ENCODE data around the gene RAB3A. TPM values are rescaled to one million over a fixed set of nuclear protein-coding genes. Genes with fewer than 3 reads are reported as not detected.

Gene RAB3A
- total and polyA plus RNA-seq, 9 of the 15 experiments (the other 6 are each of a cell fraction or from before 2014, with no cell fraction given) = 0.17 to 5.1 (median 0.90) TPM; not detected in 1

DNA sequence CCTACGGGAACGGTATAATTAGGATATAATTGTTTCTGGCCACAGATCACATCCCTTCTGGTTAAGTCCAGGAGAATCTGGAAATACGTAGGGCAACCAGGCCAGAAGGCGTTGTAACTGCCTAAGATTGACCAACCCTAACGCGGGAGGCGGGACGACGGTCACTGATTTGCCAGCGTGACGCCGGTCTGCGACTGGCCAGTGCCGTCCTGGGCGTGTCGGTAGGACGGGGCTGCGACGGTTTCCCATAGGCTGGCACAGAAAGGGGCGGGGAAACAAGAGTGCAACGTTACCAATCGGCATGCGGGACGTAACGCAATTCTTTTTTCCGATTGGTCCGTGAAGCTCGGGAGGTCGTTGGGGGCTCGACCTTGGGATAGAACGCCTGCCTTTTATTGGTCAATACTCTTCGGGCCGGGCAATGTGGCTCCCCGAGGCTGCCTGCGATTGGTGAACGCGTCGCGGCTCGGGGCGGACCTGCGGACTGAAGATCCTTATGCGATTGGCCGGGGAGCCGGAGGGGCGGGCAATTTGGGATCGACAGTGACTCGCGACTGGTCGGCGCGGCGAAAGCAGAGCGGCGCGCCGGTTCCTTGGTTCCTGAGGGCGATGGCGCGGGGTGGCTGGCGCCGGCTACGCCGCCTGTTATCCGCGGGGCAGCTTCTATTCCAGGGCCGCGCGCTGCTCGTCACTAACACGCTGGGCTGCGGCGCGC, 11.0 kb downstream of the RAB3A start, which contains the start of gene MPV17L2 (continued):
- TF ChIP-seq, protein P1, sequence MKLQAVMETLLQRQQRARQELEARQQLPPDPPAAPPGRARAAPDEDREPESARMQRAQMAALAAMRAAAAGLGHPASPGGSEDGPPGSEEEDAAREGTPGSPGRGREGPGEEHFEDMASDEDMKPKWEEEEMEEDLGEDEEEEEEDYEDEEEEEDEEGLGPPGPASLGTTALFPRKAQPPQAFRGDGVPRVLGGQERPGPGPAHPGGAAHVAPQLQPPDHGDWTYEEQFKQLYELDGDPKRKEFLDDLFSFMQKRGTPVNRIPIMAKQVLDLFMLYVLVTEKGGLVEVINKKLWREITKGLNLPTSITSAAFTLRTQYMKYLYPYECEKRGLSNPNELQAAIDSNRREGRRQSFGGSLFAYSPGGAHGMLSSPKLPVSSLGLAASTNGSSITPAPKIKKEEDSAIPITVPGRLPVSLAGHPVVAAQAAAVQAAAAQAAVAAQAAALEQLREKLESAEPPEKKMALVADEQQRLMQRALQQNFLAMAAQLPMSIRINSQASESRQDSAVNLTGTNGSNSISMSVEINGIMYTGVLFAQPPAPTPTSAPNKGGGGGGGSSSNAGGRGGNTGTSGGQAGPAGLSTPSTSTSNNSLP (IDR thresholded peaks at IDR 0.05; ENCODE audit: borderline replicate concordance, low read depth, low read length) = peak; percentile 42; the same call in 1 of the 2 replicates
- TF ChIP-seq ZBTB1 (CRISPR knock-in tag; IDR thresholded peaks at IDR 0.05; ENCODE audit: borderline replicate concordance, low read depth) (no peak), ZNF695 (CRISPR knock-in tag; IDR thresholded peaks at IDR 0.05) (no peak), BRCA1 (IDR thresholded peaks at IDR 0.05) (no peak), BRCA1 (CRISPR knock-in tag; IDR thresholded peaks at IDR 0.05) (no peak), CHD2 (IDR thresholded peaks at IDR 0.05; ENCODE audit: low read depth, low read length) (peak; percentile 93), ZNF436 (CRISPR knock-in tag; IDR thresholded peaks at IDR 0.05) (no peak), ZSCAN32 (CRISPR knock-in tag; IDR thresholded peaks at IDR 0.05) (no peak), CBFA2T2 (conservative IDR thresholded peaks at IDR 0.05) (no peak), EWSR1 (IDR thresholded peaks at IDR 0.05; ENCODE audit: borderline replicate concordance, low read depth, partially characterized antibody) (no peak), ZFP1 (CRISPR knock-in tag; IDR thresholded peaks at IDR 0.05) (no peak)
- TF ChIP-seq, protein P2, sequence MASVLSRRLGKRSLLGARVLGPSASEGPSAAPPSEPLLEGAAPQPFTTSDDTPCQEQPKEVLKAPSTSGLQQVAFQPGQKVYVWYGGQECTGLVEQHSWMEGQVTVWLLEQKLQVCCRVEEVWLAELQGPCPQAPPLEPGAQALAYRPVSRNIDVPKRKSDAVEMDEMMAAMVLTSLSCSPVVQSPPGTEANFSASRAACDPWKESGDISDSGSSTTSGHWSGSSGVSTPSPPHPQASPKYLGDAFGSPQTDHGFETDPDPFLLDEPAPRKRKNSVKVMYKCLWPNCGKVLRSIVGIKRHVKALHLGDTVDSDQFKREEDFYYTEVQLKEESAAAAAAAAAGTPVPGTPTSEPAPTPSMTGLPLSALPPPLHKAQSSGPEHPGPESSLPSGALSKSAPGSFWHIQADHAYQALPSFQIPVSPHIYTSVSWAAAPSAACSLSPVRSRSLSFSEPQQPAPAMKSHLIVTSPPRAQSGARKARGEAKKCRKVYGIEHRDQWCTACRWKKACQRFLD (CRISPR knock-in tag; IDR thresholded peaks at IDR 0.05) = peak; percentile 98
- TF ChIP-seq, protein P3, sequence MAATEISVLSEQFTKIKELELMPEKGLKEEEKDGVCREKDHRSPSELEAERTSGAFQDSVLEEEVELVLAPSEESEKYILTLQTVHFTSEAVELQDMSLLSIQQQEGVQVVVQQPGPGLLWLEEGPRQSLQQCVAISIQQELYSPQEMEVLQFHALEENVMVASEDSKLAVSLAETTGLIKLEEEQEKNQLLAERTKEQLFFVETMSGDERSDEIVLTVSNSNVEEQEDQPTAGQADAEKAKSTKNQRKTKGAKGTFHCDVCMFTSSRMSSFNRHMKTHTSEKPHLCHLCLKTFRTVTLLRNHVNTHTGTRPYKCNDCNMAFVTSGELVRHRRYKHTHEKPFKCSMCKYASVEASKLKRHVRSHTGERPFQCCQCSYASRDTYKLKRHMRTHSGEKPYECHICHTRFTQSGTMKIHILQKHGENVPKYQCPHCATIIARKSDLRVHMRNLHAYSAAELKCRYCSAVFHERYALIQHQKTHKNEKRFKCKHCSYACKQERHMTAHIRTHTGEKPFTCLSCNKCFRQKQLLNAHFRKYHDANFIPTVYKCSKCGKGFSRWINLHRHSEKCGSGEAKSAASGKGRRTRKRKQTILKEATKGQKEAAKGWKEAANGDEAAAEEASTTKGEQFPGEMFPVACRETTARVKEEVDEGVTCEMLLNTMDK (IDR thresholded peaks at IDR 0.05; ENCODE audit: borderline replicate concordance, insufficient read depth, low read depth, low read length, poor library complexity, severe bottlenecking) = no peak
- TF ChIP-seq, protein P4, sequence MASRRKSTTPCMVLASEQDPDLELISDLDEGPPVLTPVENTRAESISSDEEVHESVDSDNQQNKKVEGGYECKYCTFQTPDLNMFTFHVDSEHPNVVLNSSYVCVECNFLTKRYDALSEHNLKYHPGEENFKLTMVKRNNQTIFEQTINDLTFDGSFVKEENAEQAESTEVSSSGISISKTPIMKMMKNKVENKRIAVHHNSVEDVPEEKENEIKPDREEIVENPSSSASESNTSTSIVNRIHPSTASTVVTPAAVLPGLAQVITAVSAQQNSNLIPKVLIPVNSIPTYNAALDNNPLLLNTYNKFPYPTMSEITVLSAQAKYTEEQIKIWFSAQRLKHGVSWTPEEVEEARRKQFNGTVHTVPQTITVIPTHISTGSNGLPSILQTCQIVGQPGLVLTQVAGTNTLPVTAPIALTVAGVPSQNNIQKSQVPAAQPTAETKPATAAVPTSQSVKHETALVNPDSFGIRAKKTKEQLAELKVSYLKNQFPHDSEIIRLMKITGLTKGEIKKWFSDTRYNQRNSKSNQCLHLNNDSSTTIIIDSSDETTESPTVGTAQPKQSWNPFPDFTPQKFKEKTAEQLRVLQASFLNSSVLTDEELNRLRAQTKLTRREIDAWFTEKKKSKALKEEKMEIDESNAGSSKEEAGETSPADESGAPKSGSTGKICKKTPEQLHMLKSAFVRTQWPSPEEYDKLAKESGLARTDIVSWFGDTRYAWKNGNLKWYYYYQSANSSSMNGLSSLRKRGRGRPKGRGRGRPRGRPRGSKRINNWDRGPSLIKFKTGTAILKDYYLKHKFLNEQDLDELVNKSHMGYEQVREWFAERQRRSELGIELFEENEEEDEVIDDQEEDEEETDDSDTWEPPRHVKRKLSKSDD (conservative IDR thresholded peaks at IDR 0.05; ENCODE audit: low read length) = no peak
- TF ChIP-seq, protein P5, sequence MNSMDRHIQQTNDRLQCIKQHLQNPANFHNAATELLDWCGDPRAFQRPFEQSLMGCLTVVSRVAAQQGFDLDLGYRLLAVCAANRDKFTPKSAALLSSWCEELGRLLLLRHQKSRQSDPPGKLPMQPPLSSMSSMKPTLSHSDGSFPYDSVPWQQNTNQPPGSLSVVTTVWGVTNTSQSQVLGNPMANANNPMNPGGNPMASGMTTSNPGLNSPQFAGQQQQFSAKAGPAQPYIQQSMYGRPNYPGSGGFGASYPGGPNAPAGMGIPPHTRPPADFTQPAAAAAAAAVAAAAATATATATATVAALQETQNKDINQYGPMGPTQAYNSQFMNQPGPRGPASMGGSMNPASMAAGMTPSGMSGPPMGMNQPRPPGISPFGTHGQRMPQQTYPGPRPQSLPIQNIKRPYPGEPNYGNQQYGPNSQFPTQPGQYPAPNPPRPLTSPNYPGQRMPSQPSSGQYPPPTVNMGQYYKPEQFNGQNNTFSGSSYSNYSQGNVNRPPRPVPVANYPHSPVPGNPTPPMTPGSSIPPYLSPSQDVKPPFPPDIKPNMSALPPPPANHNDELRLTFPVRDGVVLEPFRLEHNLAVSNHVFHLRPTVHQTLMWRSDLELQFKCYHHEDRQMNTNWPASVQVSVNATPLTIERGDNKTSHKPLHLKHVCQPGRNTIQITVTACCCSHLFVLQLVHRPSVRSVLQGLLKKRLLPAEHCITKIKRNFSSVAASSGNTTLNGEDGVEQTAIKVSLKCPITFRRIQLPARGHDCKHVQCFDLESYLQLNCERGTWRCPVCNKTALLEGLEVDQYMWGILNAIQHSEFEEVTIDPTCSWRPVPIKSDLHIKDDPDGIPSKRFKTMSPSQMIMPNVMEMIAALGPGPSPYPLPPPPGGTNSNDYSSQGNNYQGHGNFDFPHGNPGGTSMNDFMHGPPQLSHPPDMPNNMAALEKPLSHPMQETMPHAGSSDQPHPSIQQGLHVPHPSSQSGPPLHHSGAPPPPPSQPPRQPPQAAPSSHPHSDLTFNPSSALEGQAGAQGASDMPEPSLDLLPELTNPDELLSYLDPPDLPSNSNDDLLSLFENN (IDR thresholded peaks at IDR 0.05; ENCODE audit: low read depth in 2 of 2, low read length in 2 of 2) = no peak
